CD4-positive, alpha-beta T cell (primary cell): ENCODE data around the gene RAB40A. TPM values are rescaled to one million over a fixed set of nuclear protein-coding genes. Genes with fewer than 3 reads are reported as not detected.
"Not testable (repeated sequence)": the region's sequence is repeated elsewhere in the genome, so short reads cannot be mapped to it uniquely, and the experiment has no call there.

Experiments used
- ATAC-seq: fragments of 200-7000 bp; cut with Tn5 transposase; one replicate; pipeline ENCODE4 v1.10.0; 2022; ENCODE audit warnings: mild to moderate bottlenecking; ENCODE audit not compliant: poor library complexity
- CTCF ChIA-PET: fragments of 350-600 bp; sonication (Branson Sonifier 250); formaldehyde crosslinking; loops from one replicate; lab custom pipeline; 2021; ENCODE audit warnings: antibody characterized with exemption, inconsistent platforms; lab: Charles Lee
- POLR2A ChIA-PET: fragments of 350-600 bp; sonication (Branson Sonifier 250); formaldehyde crosslinking; loops from one replicate; lab custom pipeline; 2021; ENCODE audit warnings: antibody characterized with exemption, inconsistent platforms; lab: Charles Lee
- DNase-seq, 14 experiments: peaks; one replicate each; pipeline ENCODE4 v3.0.0-alpha.2; 2013 to 2020; ENCODE audit warnings: mixed read lengths in 2 of 14
- H3K27ac ChIP-seq, 2 donors: one replicate each; pipeline versions ENCODE4 v1.5.1 to v1.7.0; 2013; ENCODE audit warnings: low read length in 2 of 2, low read depth in 1 of 2, mild to moderate bottlenecking in 1 of 2
- H3K27me3 ChIP-seq, 2 experiments: 1 replicate in 1 of 2; 2 replicates in 1 of 2; pipeline versions ENCODE4 v1.6.1 to v1.7.0; 2013; ENCODE audit warnings: low read length in 2 of 2, control low read depth in 1 of 2, mild to moderate bottlenecking in 1 of 2, moderate library complexity in 1 of 2; ENCODE audit not compliant: insufficient read depth in 2 of 2, control insufficient read depth in 1 of 2
- H3K36me3 ChIP-seq: one replicate; pipeline ENCODE4 v1.6.1; 2013; ENCODE audit warnings: low read length, control low read depth; ENCODE audit not compliant: insufficient read depth
- H3K4me1 ChIP-seq: one replicate; pipeline ENCODE4 v1.6.1; 2013; ENCODE audit warnings: low read length, control low read depth; ENCODE audit not compliant: insufficient read depth
- H3K4me3 ChIP-seq: one replicate; pipeline ENCODE4 v1.5.1; 2013; ENCODE audit warnings: mild to moderate bottlenecking, low read length, moderate library complexity
- H3K9me3 ChIP-seq, 2 experiments: 1 replicate in 1 of 2; 2 replicates in 1 of 2; pipeline versions ENCODE4 v1.6.1 to v1.7.0; 2013; ENCODE audit warnings: low read length in 2 of 2, mild to moderate bottlenecking in 2 of 2, control low read depth in 1 of 2, moderate library complexity in 1 of 2; ENCODE audit not compliant: control insufficient read depth in 1 of 2, insufficient read depth in 1 of 2
- H3K27ac Mint-ChIP-seq: one replicate; pipeline ENCODE4 v1.8.0; 2020; ENCODE audit warnings: mixed read lengths
- H3K27me3 Mint-ChIP-seq: one replicate; pipeline ENCODE4 v1.8.0; 2021; ENCODE audit warnings: mixed read lengths
- H3K36me3 Mint-ChIP-seq: one replicate; pipeline ENCODE4 v1.8.0; 2021; ENCODE audit warnings: low read depth, mixed read lengths
- H3K4me1 Mint-ChIP-seq: one replicate; pipeline ENCODE4 v1.8.0; 2021; ENCODE audit warnings: low read depth, mixed read lengths
- H3K4me3 Mint-ChIP-seq: one replicate; pipeline ENCODE4 v1.8.0; 2020; ENCODE audit warnings: mild to moderate bottlenecking, mixed read lengths
- H3K9me3 Mint-ChIP-seq: one replicate; pipeline ENCODE4 v1.8.0; 2020; ENCODE audit warnings: mixed read lengths
- CTCF ChIP-seq: fragments of 200-600 bp; IDR thresholded peaks from one replicate; pipeline ENCODE4 v1.8.0; 2022; ENCODE audit warnings: antibody characterized with exemption, mild to moderate bottlenecking
- intact Hi-C, 2 experiments: fragments of 100-400 bp; cut with DNase I in 1 of 2; cut with micrococcal nuclease in 1 of 2; formaldehyde crosslinking; loops; one replicate each; pipeline versions ENCODE4 v1.15.1 to v1.9.0; 2023 to 2025; cut with DNase I, micrococcal nuclease
- total RNA-seq, 174 experiments: library from RNA in 2 of 174; stranded (reverse) in 2 of 174; gene quantifications; one replicate each; pipeline ENCODE4 v1.2.3 and lab custom pipeline; 2021 to 2026

Gene RAB40A
- total RNA-seq, 2 experiments from 2014 or later: 0.16 TPM; not detected in 1

GRCh38 chrX:103464774-103465117, 54.5 kb downstream of the RAB40A start:
- CTCF ChIA-PET: interaction anchor here (1.0 to 2.1 kb wide), 5 partner anchors 12 to 253 kb away, joined by 3 to 15 read pairs (median 3); no protein-coding TSS in a partner anchor
- Histone ChIP-seq H3K9me3 (peaks cover 0 to 10% of the 10 kb centered on the region in 2 experiments), H3K27me3 (no peaks in the 10 kb centered on the region), H3K36me3 (no peaks in the 10 kb centered on the region), H3K27ac (peak overlapping the region in 1 of 2 donors; percentile 9), H3K4me1 (peaks cover 13% of the 10 kb centered on the region), H3K4me3 (peak overlapping the region; percentile 60)
- Mint-ChIP-seq H3K4me1 (peaks cover 11% of the 10 kb centered on the region), H3K27me3 (no peaks in the 10 kb centered on the region), H3K36me3 (no peaks in the 10 kb centered on the region), H3K4me3 (peak overlapping the region; percentile 90), H3K9me3 (no peaks in the 10 kb centered on the region), H3K27ac (peak overlapping the region; percentile 32)
- intact Hi-C loops: loop anchor here (1.0 kb wide), 2 partner anchors 121 to 253 kb away; no protein-coding TSS in a partner anchor
- ATAC-seq (peak; percentile 95), DNase-seq (peak; percentile 53 to 86 (median 74))
- peak; percentile 52 for TF ChIP-seq CTCF
- POLR2A ChIA-PET: interaction anchor here (0.7 kb wide), 1 partner anchor 254 kb away, joined by 3 read pairs; no protein-coding TSS in a partner anchor

GRCh38 chrX:103464072-103464773, 55.1 kb downstream of the RAB40A start:
- peaks cover 0 to 10% of the 10 kb centered on the region in 2 experiments for H3K9me3 ChIP-seq
- peaks cover 13% of the 10 kb centered on the region for H3K4me1 ChIP-seq
- Mint-ChIP-seq H3K9me3 (no peaks in the 10 kb centered on the region), H3K4me1 (peaks cover 16% of the 10 kb centered on the region), H3K36me3 (no peaks in the 10 kb centered on the region), H3K27me3 (no peaks in the 10 kb centered on the region), H3K27ac (peak overlapping the region; percentile 32), H3K4me3 (peak overlapping the region; percentile 90)
- intact Hi-C loops: loop anchor here (1.0 kb wide), 2 partner anchors 121 to 253 kb away; no protein-coding TSS in a partner anchor
- ATAC-seq: peak; percentile 70
- H3K4me3 ChIP-seq: peak overlapping the region; percentile 60
- POLR2A ChIA-PET: no interaction called here
- peak overlapping the region in 1 of 2 donors; percentile 9 for H3K27ac ChIP-seq
- no peaks in the 10 kb centered on the region for H3K36me3 ChIP-seq
- H3K27me3 ChIP-seq: no peaks in the 10 kb centered on the region
- CTCF ChIA-PET: interaction anchor here (0.9 to 2.1 kb wide), 7 partner anchors 13 to 252 kb away, joined by 3 to 15 read pairs (median 3); no protein-coding TSS in a partner anchor
- peak in 11 of 14 experiments; percentile 1 to 63 (median 19) for DNase-seq
- peak; percentile 61 for TF ChIP-seq CTCF

- Mint-ChIP-seq H3K27ac (no peak overlapping the region), H3K36me3 (no peaks in the 10 kb centered on the region), H3K9me3 (no peaks in the 10 kb centered on the region), H3K4me1 (peaks cover 18% of the 10 kb centered on the region), H3K4me3 (no peak overlapping the region), H3K27me3 (no peaks in the 10 kb centered on the region)
- CTCF ChIA-PET: no interaction called here
- Histone ChIP-seq H3K27me3 (no peaks in the 10 kb centered on the region), H3K9me3 (peaks cover 0 to 10% of the 10 kb centered on the region in 2 experiments), H3K4me3 (no peak overlapping the region), H3K27ac (no peak overlapping the region), H3K4me1 (peaks cover 13% of the 10 kb centered on the region), H3K36me3 (no peaks in the 10 kb centered on the region)
- ATAC-seq (no peak), DNase-seq (no peak)
- TF ChIP-seq CTCF: no peak
- POLR2A ChIA-PET: no interaction called here
- intact Hi-C loops: no loop called here
Measured at GRCh38 chrX:103461156-103461555, 58.1 kb downstream of the RAB40A start.

GRCh38 chrX:103460001-103460755, 59.1 kb downstream of the RAB40A start:
- intact Hi-C loops, H3K27me3 Mint-ChIP-seq, POLR2A ChIA-PET, H3K9me3 ChIP-seq, ATAC-seq, H3K27ac ChIP-seq, H3K36me3 Mint-ChIP-seq, H3K4me3 ChIP-seq, H3K36me3 ChIP-seq, H3K9me3 Mint-ChIP-seq, H3K27me3 ChIP-seq: not testable (repeated sequence)
- DNase-seq: peak; percentile 10 to 63 (median 50)
- H3K27ac Mint-ChIP-seq: peak overlapping the region; percentile 82
- H3K4me3 Mint-ChIP-seq: peak overlapping the region; percentile 48
- CTCF ChIA-PET: interaction anchor here (0.7 kb wide), 1 partner anchor 272 kb away, joined by 3 read pairs; no protein-coding TSS in a partner anchor
- peaks cover 13% of the 10 kb centered on the region for H3K4me1 ChIP-seq
- H3K4me1 Mint-ChIP-seq: peaks cover 18% of the 10 kb centered on the region
